Astrocyte (in vitro differentiated cells and primary cell): ENCODE data around the gene RTTN. TPM values are rescaled to one million over a fixed set of nuclear protein-coding genes. Genes with fewer than 3 reads are reported as not detected.

Experiments used
- DNase-seq: peaks from one replicate; pipeline ENCODE4 v3.0.0-alpha.2; 2010; ENCODE audit warnings: low read depth
- FAIRE-seq: peaks from 2 replicates; lab custom pipeline; 2011; peaks lifted over from hg19 to GRCh38; lab: Jason Lieb, UNC
- H2AFZ ChIP-seq: 2 replicates; pipeline ENCODE4 v1.6.0; 2012; ENCODE audit warnings: low read depth, low read length, inconsistent platforms
- H3K27ac ChIP-seq: 2 replicates; pipeline ENCODE4 v1.5.1; 2011; ENCODE audit warnings: low read depth, low read length, inconsistent platforms
- H3K27me3 ChIP-seq: 2 replicates; pipeline ENCODE4 v1.6.0; 2011; ENCODE audit warnings: low read length, inconsistent platforms; ENCODE audit not compliant: insufficient read depth
- H3K36me3 ChIP-seq: 2 replicates; pipeline ENCODE4 v1.5.1; 2011; ENCODE audit warnings: low read length, inconsistent platforms; ENCODE audit not compliant: insufficient read depth
- H3K4me1 ChIP-seq: 2 replicates; pipeline ENCODE4 v1.5.1; 2011; ENCODE audit warnings: low read length, inconsistent platforms; ENCODE audit not compliant: insufficient read depth
- H3K4me2 ChIP-seq: 2 replicates; pipeline ENCODE4 v1.6.0; 2012; ENCODE audit warnings: low read length, inconsistent platforms
- H3K4me3 ChIP-seq: 2 replicates; pipeline ENCODE4 v1.5.1; 2011; ENCODE audit warnings: low read depth, mild to moderate bottlenecking, low read length, inconsistent platforms; ENCODE audit not compliant: insufficient read depth
- H3K79me2 ChIP-seq: 2 replicates; pipeline ENCODE4 v1.6.0; 2012; ENCODE audit warnings: mild to moderate bottlenecking, low read length, inconsistent platforms; ENCODE audit not compliant: insufficient read depth
- H3K9ac ChIP-seq: 2 replicates; pipeline ENCODE4 v1.6.0; 2012; ENCODE audit warnings: mild to moderate bottlenecking, low read length, inconsistent platforms
- H3K9me3 ChIP-seq: 2 replicates; pipeline ENCODE4 v1.5.1; 2012; ENCODE audit warnings: low read depth, mild to moderate bottlenecking, low read length, inconsistent platforms; ENCODE audit not compliant: insufficient read depth
- H4K20me1 ChIP-seq: 2 replicates; pipeline ENCODE4 v1.6.0; 2012; ENCODE audit warnings: low read length, inconsistent platforms; ENCODE audit not compliant: insufficient read depth
- H3K27ac Mint-ChIP-seq: one replicate; pipeline ENCODE4 v1.8.0; 2021; ENCODE audit warnings: mild to moderate bottlenecking, mixed read lengths; ENCODE audit not compliant: unreplicated experiment
- H3K27me3 Mint-ChIP-seq: one replicate; pipeline ENCODE4 v1.8.0; 2021; ENCODE audit warnings: low read depth, mixed read lengths; ENCODE audit not compliant: unreplicated experiment
- H3K36me3 Mint-ChIP-seq: one replicate; pipeline ENCODE4 v1.8.0; 2021; ENCODE audit warnings: low read depth, mixed read lengths; ENCODE audit not compliant: unreplicated experiment
- H3K4me1 Mint-ChIP-seq: one replicate; pipeline ENCODE4 v1.8.0; 2021; ENCODE audit warnings: low read depth, mixed read lengths; ENCODE audit not compliant: unreplicated experiment
- H3K4me3 Mint-ChIP-seq: one replicate; pipeline ENCODE4 v1.8.0; 2021; ENCODE audit warnings: mild to moderate bottlenecking, moderate library complexity, mixed read lengths; ENCODE audit not compliant: unreplicated experiment
- H3K9me3 Mint-ChIP-seq: one replicate; pipeline ENCODE4 v1.8.0; 2021; ENCODE audit warnings: mild to moderate bottlenecking, mixed read lengths; ENCODE audit not compliant: unreplicated experiment
- EZH2 ChIP-seq: IDR thresholded peaks from 2 replicates; pipeline ENCODE4 v1.6.1; 2012; ENCODE audit warnings: mild to moderate bottlenecking, low read length, inconsistent platforms; ENCODE audit not compliant: insufficient read depth
- total RNA-seq: library from RNA; stranded (reverse); gene quantifications from 2 replicates; pipeline ENCODE4 v1.2.1, GENCODE V29; 2021
- TF ChIP-seq, protein P1 (sequence below): IDR thresholded peaks from 2 replicates; pipeline ENCODE4 v1.5.1; 2011; ENCODE audit warnings: low read depth, mild to moderate bottlenecking, inconsistent platforms, low read length, moderate library complexity; ENCODE audit not compliant: insufficient read depth

Gene RTTN
- total RNA-seq, 1 donor from 2014 or later, result 6.3 TPM

DNA sequence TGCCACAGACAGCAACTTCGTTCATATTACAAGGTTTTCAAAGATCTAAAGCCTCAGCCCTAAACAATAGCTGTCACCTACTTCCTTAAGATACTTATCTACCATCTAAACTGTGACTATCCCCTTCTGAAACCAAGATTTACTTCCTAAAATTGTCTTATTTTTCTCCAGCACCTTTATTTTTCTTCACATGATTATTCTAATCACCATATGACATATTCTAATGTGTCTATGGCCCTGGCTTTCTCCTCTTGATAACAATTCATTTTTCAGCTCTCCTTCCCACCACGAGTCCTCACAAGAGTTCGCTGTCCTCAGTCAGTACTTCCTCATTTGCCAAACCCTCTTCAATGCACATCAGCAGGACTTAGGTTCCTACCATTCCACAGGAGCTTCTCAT is 53.9 kb downstream of the RTTN start:
- no peaks in the 10 kb centered on the region for H4K20me1 ChIP-seq

GRCh38 chr18:70149616-70150301 is 55.7 kb downstream of the RTTN start:
- Histone ChIP-seq H3K27me3 (no peaks in the 10 kb centered on the region), H3K27ac (no peak overlapping the region), H3K9me3 (no peaks in the 10 kb centered on the region), H3K9ac (no peak overlapping the region), H4K20me1 (no peaks in the 10 kb centered on the region), H3K36me3 (peaks cover 3% of the 10 kb centered on the region), H3K4me1 (peaks cover 6% of the 10 kb centered on the region), H2AFZ (no peak overlapping the region), H3K79me2 (no peaks in the 10 kb centered on the region), H3K4me2 (no peak overlapping the region), H3K4me3 (no peak overlapping the region)
- Mint-ChIP-seq H3K4me3 (no peak overlapping the region), H3K9me3 (no peaks in the 10 kb centered on the region), H3K27ac (no peak overlapping the region), H3K4me1 (peaks cover 5% of the 10 kb centered on the region), H3K27me3 (no peaks in the 10 kb centered on the region), H3K36me3 (peaks cover 2% of the 10 kb centered on the region)
- FAIRE-seq (no peak), DNase-seq (no peak)
- TF ChIP-seq, protein P1, sequence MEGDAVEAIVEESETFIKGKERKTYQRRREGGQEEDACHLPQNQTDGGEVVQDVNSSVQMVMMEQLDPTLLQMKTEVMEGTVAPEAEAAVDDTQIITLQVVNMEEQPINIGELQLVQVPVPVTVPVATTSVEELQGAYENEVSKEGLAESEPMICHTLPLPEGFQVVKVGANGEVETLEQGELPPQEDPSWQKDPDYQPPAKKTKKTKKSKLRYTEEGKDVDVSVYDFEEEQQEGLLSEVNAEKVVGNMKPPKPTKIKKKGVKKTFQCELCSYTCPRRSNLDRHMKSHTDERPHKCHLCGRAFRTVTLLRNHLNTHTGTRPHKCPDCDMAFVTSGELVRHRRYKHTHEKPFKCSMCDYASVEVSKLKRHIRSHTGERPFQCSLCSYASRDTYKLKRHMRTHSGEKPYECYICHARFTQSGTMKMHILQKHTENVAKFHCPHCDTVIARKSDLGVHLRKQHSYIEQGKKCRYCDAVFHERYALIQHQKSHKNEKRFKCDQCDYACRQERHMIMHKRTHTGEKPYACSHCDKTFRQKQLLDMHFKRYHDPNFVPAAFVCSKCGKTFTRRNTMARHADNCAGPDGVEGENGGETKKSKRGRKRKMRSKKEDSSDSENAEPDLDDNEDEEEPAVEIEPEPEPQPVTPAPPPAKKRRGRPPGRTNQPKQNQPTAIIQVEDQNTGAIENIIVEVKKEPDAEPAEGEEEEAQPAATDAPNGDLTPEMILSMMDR, result no peak
- TF ChIP-seq EZH2, result no peak

More for the DNA sequence above, 53.9 kb downstream of the RTTN start:
- no peak overlapping the region for H2AFZ ChIP-seq
- H3K9ac ChIP-seq, result no peak overlapping the region
- Mint-ChIP-seq H3K9me3 (no peaks in the 10 kb centered on the region), H3K27ac (no peak overlapping the region), H3K27me3 (no peaks in the 10 kb centered on the region), H3K4me1 (peaks cover 9% of the 10 kb centered on the region), H3K4me3 (no peak overlapping the region), H3K36me3 (peaks cover 2% of the 10 kb centered on the region)
- H3K4me3 ChIP-seq, result no peak overlapping the region
- FAIRE-seq, result peak; percentile 5
- H3K4me1 ChIP-seq, result peaks cover 10% of the 10 kb centered on the region
- TF ChIP-seq EZH2, result no peak
- TF ChIP-seq, protein P1, result no peak
- DNase-seq, result no peak
- H3K36me3 ChIP-seq, result peaks cover 3% of the 10 kb centered on the region
- H3K9me3 ChIP-seq, result no peaks in the 10 kb centered on the region
- no peak overlapping the region for H3K27ac ChIP-seq
- no peaks in the 10 kb centered on the region for H3K79me2 ChIP-seq
- H3K27me3 ChIP-seq, result no peaks in the 10 kb centered on the region
- H3K4me2 ChIP-seq, result no peak overlapping the region

GRCh38 chr18:70149156-70149555 is 56.3 kb downstream of the RTTN start:
- DNase-seq, result no peak
- Mint-ChIP-seq H3K9me3 (peaks cover 1% of the 10 kb centered on the region), H3K4me3 (no peak overlapping the region), H3K4me1 (no peaks in the 10 kb centered on the region), H3K27me3 (no peaks in the 10 kb centered on the region), H3K36me3 (peaks cover 2% of the 10 kb centered on the region), H3K27ac (no peak overlapping the region)
- H3K36me3 ChIP-seq, result peaks cover 3% of the 10 kb centered on the region
- no peaks in the 10 kb centered on the region for H3K27me3 ChIP-seq
- no peaks in the 10 kb centered on the region for H3K4me1 ChIP-seq
- no peak overlapping the region for H3K9ac ChIP-seq
- no peak overlapping the region for H3K4me3 ChIP-seq
- no peaks in the 10 kb centered on the region for H3K79me2 ChIP-seq
- no peak overlapping the region for H3K27ac ChIP-seq
- no peak overlapping the region for H3K4me2 ChIP-seq
- H3K9me3 ChIP-seq, result no peaks in the 10 kb centered on the region
- FAIRE-seq, result no peak
- H2AFZ ChIP-seq, result no peak overlapping the region
- TF ChIP-seq, protein P1, result no peak
- no peak for TF ChIP-seq EZH2
- no peaks in the 10 kb centered on the region for H4K20me1 ChIP-seq
